Stimulated activated naive B cell treated with anti-CD40 and anti-IgM and Interleukin-4, amounts not matched to agents 10 μg/mL and 1 μg/mL and 100 μg/mL, for 72 hours (primary cell): Measurements from ENCODE around the gene C19orf85.

Experiments
- ATAC-seq, 2 donors: fragments of 150-1000 bp; cut with Tn5 transposase; replicated peaks; 2 replicates each; pipeline ENCODE4 v1.10.0; 2021; ENCODE audit warnings: moderate library complexity in 1 of 2
- DNase-seq: peaks from one replicate; pipeline ENCODE4 v3.0.0; 2021
- H3K27ac Mint-ChIP-seq: one replicate; pipeline ENCODE4 v1.8.0; 2022; ENCODE audit warnings: mild to moderate bottlenecking, mixed read lengths
- H3K27me3 Mint-ChIP-seq, 2 donors: one replicate each; pipeline ENCODE4 v1.8.0; 2022; ENCODE audit warnings: mixed read lengths in 2 of 2
- H3K36me3 Mint-ChIP-seq, 2 donors: one replicate each; pipeline ENCODE4 v1.8.0; 2022; ENCODE audit warnings: mixed read lengths in 2 of 2, mild to moderate bottlenecking in 1 of 2
- H3K4me1 Mint-ChIP-seq, 2 donors: one replicate each; pipeline ENCODE4 v1.8.0; 2022; ENCODE audit warnings: mixed read lengths in 2 of 2, mild to moderate bottlenecking in 1 of 2
- H3K4me3 Mint-ChIP-seq, 2 donors: one replicate each; pipeline ENCODE4 v1.8.0; 2022; ENCODE audit warnings: mild to moderate bottlenecking in 2 of 2, mixed read lengths in 2 of 2, moderate library complexity in 1 of 2
- H3K9me3 Mint-ChIP-seq, 2 donors: one replicate each; pipeline ENCODE4 v1.8.0; 2022; ENCODE audit warnings: mixed read lengths in 2 of 2, mild to moderate bottlenecking in 1 of 2

The C19orf85 gene

GRCh38 chr19:55493645-55494171 is 29.2 kb upstream of the C19orf85 start:
- H3K4me1 Mint-ChIP-seq: peaks cover 9 to 11% of the 10 kb centered on the region in 2 donors
- H3K27ac Mint-ChIP-seq: no peak overlapping the region
- H3K9me3 Mint-ChIP-seq: no peaks in the 10 kb centered on the region
- H3K27me3 Mint-ChIP-seq: peaks cover 26 to 34% of the 10 kb centered on the region in 2 donors
- DNase-seq: no peak
- ATAC-seq: no peak
- peak overlapping the region; percentile 68 to 69 for H3K4me3 Mint-ChIP-seq
- H3K36me3 Mint-ChIP-seq: peaks cover 2 to 4% of the 10 kb centered on the region in 2 donors

GRCh38 chr19:55493052-55493644 is 28.6 kb upstream of the C19orf85 start:
- ATAC-seq: no peak
- no peak overlapping the region for H3K4me3 Mint-ChIP-seq
- H3K27me3 Mint-ChIP-seq: peaks cover 26 to 34% of the 10 kb centered on the region in 2 donors

GRCh38 chr19:55492362-55492944 is 27.9 kb upstream of the C19orf85 start:
- Mint-ChIP-seq H3K4me3 (no peak overlapping the region), H3K27ac (no peak overlapping the region), H3K9me3 (no peaks in the 10 kb centered on the region), H3K27me3 (peaks cover 26 to 34% of the 10 kb centered on the region in 2 donors), H3K36me3 (peaks cover 2 to 4% of the 10 kb centered on the region in 2 donors), H3K4me1 (peaks cover 15 to 21% of the 10 kb centered on the region in 2 donors)
- ATAC-seq: no peak
- no peak for DNase-seq

More at GRCh38 chr19:55493052-55493644, 28.6 kb upstream of the C19orf85 start:
- Mint-ChIP-seq H3K36me3 (peaks cover 2 to 4% of the 10 kb centered on the region in 2 donors), H3K9me3 (no peaks in the 10 kb centered on the region), H3K4me1 (peaks cover 11 to 14% of the 10 kb centered on the region in 2 donors), H3K27ac (no peak overlapping the region)
- DNase-seq: no peak

- peaks cover 26 to 34% of the 10 kb centered on the region in 2 donors for H3K27me3 Mint-ChIP-seq
- H3K36me3 Mint-ChIP-seq: peaks cover 0 to 4% of the 10 kb centered on the region in 2 donors
- H3K4me1 Mint-ChIP-seq: peaks cover 17 to 27% of the 10 kb centered on the region in 2 donors
- ATAC-seq (no peak), DNase-seq (no peak)
- no peaks in the 10 kb centered on the region for H3K9me3 Mint-ChIP-seq
- H3K4me3 Mint-ChIP-seq: no peak overlapping the region
- no peak overlapping the region for H3K27ac Mint-ChIP-seq
These were observed 27.2 kb upstream of the C19orf85 start for GRCh38 chr19:55491546-55492360.

GRCh38 chr19:55490478-55491432 is 26.2 kb upstream of the C19orf85 start:
- H3K27ac Mint-ChIP-seq: no peak overlapping the region
- DNase-seq (no peak), ATAC-seq (no peak)
- no peak overlapping the region for H3K4me3 Mint-ChIP-seq
- H3K27me3 Mint-ChIP-seq: peaks cover 26 to 34% of the 10 kb centered on the region in 2 donors
- H3K9me3 Mint-ChIP-seq: no peaks in the 10 kb centered on the region
- H3K36me3 Mint-ChIP-seq: peaks cover 0 to 8% of the 10 kb centered on the region in 2 donors
- peaks cover 20 to 34% of the 10 kb centered on the region in 2 donors for H3K4me1 Mint-ChIP-seq

GRCh38 chr19:55489711-55490477 is 25.3 kb upstream of the C19orf85 start:
- peaks cover 23 to 40% of the 10 kb centered on the region in 2 donors for H3K4me1 Mint-ChIP-seq
- ATAC-seq (no peak), DNase-seq (no peak)
- no peak overlapping the region for H3K4me3 Mint-ChIP-seq
- H3K27me3 Mint-ChIP-seq: peaks cover 26 to 34% of the 10 kb centered on the region in 2 donors
- no peak overlapping the region for H3K27ac Mint-ChIP-seq
- H3K36me3 Mint-ChIP-seq: peaks cover 0 to 4% of the 10 kb centered on the region in 2 donors
- H3K9me3 Mint-ChIP-seq: no peaks in the 10 kb centered on the region

- no peak overlapping the region for H3K4me3 Mint-ChIP-seq
- H3K27ac Mint-ChIP-seq: peak overlapping the region; percentile 47
- peaks cover 20 to 38% of the 10 kb centered on the region in 2 donors for H3K4me1 Mint-ChIP-seq
- H3K9me3 Mint-ChIP-seq: no peaks in the 10 kb centered on the region
- H3K27me3 Mint-ChIP-seq: peaks cover 19 to 27% of the 10 kb centered on the region in 2 donors
- DNase-seq (no peak), ATAC-seq (no peak)
- H3K36me3 Mint-ChIP-seq: peaks cover 0 to 4% of the 10 kb centered on the region in 2 donors
These were observed 24.6 kb upstream of the C19orf85 start for GRCh38 chr19:55488986-55489710.

- peak within 1 kb of the TSS in 1 of 2 donors; percentile 65 for H3K4me3 Mint-ChIP-seq
- peaks cover 20 to 37% of the 10 kb centered on the region in 2 donors for H3K4me1 Mint-ChIP-seq
- ATAC-seq: no peak
- H3K27me3 Mint-ChIP-seq: peaks cover 13 to 23% of the 10 kb centered on the region in 2 donors
- H3K27ac Mint-ChIP-seq: peak within 1 kb of the TSS; percentile 81
- no peak for DNase-seq
- H3K9me3 Mint-ChIP-seq: no peaks in the 10 kb centered on the region
- H3K36me3 Mint-ChIP-seq: peaks cover under 1 to 4% of the 10 kb centered on the region in 2 donors
These were observed 23.6 kb upstream of the C19orf85 start, which contains the start of gene SSC5D for GRCh38 chr19:55487924-55488687. SSC5D (plus strand) TSS chr19:55488436; CDS start chr19:55488590, 154 bp downstream.

GRCh38 chr19:55486971-55487923 is 22.7 kb upstream of the C19orf85 start:
- H3K4me3 Mint-ChIP-seq: peak overlapping the region; percentile 35 to 47
- ATAC-seq (no peak), DNase-seq (no peak)
- H3K27ac Mint-ChIP-seq: peak overlapping the region; percentile 82
- H3K36me3 Mint-ChIP-seq: peaks cover 2 to 4% of the 10 kb centered on the region in 2 donors
- H3K9me3 Mint-ChIP-seq: no peaks in the 10 kb centered on the region
- peaks cover 18 to 37% of the 10 kb centered on the region in 2 donors for H3K4me1 Mint-ChIP-seq
- H3K27me3 Mint-ChIP-seq: peaks cover 8 to 15% of the 10 kb centered on the region in 2 donors

GRCh38 chr19:55486043-55486970 is 21.8 kb upstream of the C19orf85 start:
- DNase-seq (no peak), ATAC-seq (no peak)
- Mint-ChIP-seq H3K4me1 (peaks cover 15 to 37% of the 10 kb centered on the region in 2 donors), H3K4me3 (peak overlapping the region; percentile 74 to 87), H3K27me3 (peaks cover 0 to 6% of the 10 kb centered on the region in 2 donors), H3K27ac (peak overlapping the region; percentile 82), H3K9me3 (no peaks in the 10 kb centered on the region), H3K36me3 (peaks cover 3 to 4% of the 10 kb centered on the region in 2 donors)
